Measurements from ENCODE around the gene ASPDH. TPM values are rescaled to one million over a fixed set of nuclear protein-coding genes. Genes with fewer than 3 reads are reported as not detected.

Gene ASPDH
- total and polyA plus RNA-seq, 2 donors (not counting 3 experiments of a cell fraction or from before 2014, with no cell fraction given) = not detected

- Histone ChIP-seq H3K4me1 (ENCODE audit: control insufficient read depth, extremely low read depth, insufficient read depth, low read length) (peaks cover 7% of the 10 kb centered on the region), H3K79me2 (ENCODE audit: control insufficient read depth, insufficient read depth, low read length) (peaks cover 7% of the 10 kb centered on the region), H3K27me3 (ENCODE audit: control insufficient read depth in 2 of 2, insufficient read depth in 2 of 2, low read length in 2 of 2) (no peaks in the 10 kb centered on the region), H3K9me1 (replicated peaks; ENCODE audit: control insufficient read depth, extremely low read depth, insufficient read depth, low read length) (no peaks in the 10 kb centered on the region), H3K9me3 (replicated peaks; ENCODE audit: control insufficient read depth, insufficient read depth, low read length) (no peaks in the 10 kb centered on the region), H3K4me2 (ENCODE audit: insufficient read depth, low read length) (no peak overlapping the region), H3K36me3 (ENCODE audit: control insufficient read depth in 2 of 2, extremely low read depth in 1 of 2, insufficient read depth in 2 of 2, low read length in 2 of 2) (peaks cover 0 to 32% of the 10 kb centered on the region in 2 experiments), H3K4me3 (replicated peaks in 1 of 3; ENCODE audit: insufficient read depth in 1 of 3, low read depth in 1 of 3, low read length in 3 of 3) (no peak overlapping the region), H3K9ac (replicated peaks; ENCODE audit: extremely low read depth, insufficient read depth, low read length) (no peak overlapping the region), H2AFZ (ENCODE audit: low read depth, low read length) (no peak overlapping the region), H4K20me1 (replicated peaks; ENCODE audit: control insufficient read depth, extremely low read depth, insufficient read depth, low read length) (no peaks in the 10 kb centered on the region), H3K27ac (ENCODE audit: insufficient read depth, low read depth, low read length) (no peak overlapping the region)
- dilution Hi-C loops (cut with MboI; ENCODE audit: extremely low pct_ligation_motif_present, low sequenced_read_pairs) = no loop called here
- FAIRE-seq (no peak), DNase-seq (ENCODE audit: low read depth, low spot score) (no peak)
- CTCF ChIA-PET = interaction anchor here (1.6 kb wide), 1 partner anchor 123 kb away, joined by 4 read pairs; no protein-coding TSS in a partner anchor
- BruUV-seq (replicated peaks) = no TSS peak
- intact Hi-C loops (cut with micrococcal nuclease) = no loop called here
- POLR2A ChIA-PET = no interaction called here
- TF ChIP-seq POLR2AphosphoS5 (IDR thresholded peaks at IDR 0.05; ENCODE audit: insufficient read depth, low read depth, low read length) = no peak
- TF ChIP-seq MYC (IDR thresholded peaks at IDR 0.05; ENCODE audit: low read depth, low read length) = no peak
- no peak for TF ChIP-seq POLR2A (IDR thresholded peaks at IDR 0.05; ENCODE audit: low read depth, low read length)
- TF ChIP-seq GATA2 (IDR thresholded peaks at IDR 0.05; ENCODE audit: insufficient read depth, insufficient read length, low read depth, low read length) = no peak
- no peak for TF ChIP-seq FOS (IDR thresholded peaks at IDR 0.05; ENCODE audit: borderline replicate concordance, insufficient read depth, low read length)
Measured at GRCh38 chr19:50480281-50481111, 33.2 kb downstream of the ASPDH start.

- no peak overlapping the region for H2AFZ ChIP-seq (ENCODE audit: low read depth, low read length)
- CTCF ChIA-PET = interaction anchor here (1.2 to 1.6 kb wide), 3 partner anchors 31 to 123 kb away, joined by 3 to 8 read pairs (median 4); partner anchors contain the start of gene JOSD2
Measured at GRCh38 chr19:50479761-50480251, 33.9 kb downstream of the ASPDH start.

More at GRCh38 chr19:50479761-50480251, 33.9 kb downstream of the ASPDH start:
- no peak overlapping the region for H3K4me3 ChIP-seq (replicated peaks in 1 of 3; ENCODE audit: insufficient read depth in 1 of 3, low read depth in 1 of 3, low read length in 3 of 3)
- no peaks in the 10 kb centered on the region for H4K20me1 ChIP-seq (replicated peaks; ENCODE audit: control insufficient read depth, extremely low read depth, insufficient read depth, low read length)
- H3K4me2 ChIP-seq (ENCODE audit: insufficient read depth, low read length) = no peak overlapping the region
- H3K9me3 ChIP-seq (replicated peaks; ENCODE audit: control insufficient read depth, insufficient read depth, low read length) = no peaks in the 10 kb centered on the region
- no peak overlapping the region for H3K27ac ChIP-seq (ENCODE audit: insufficient read depth, low read depth, low read length)
- intact Hi-C loops (cut with micrococcal nuclease) = loop anchor here (1.0 kb wide), 1 partner anchor 112 kb away; no protein-coding TSS in a partner anchor
- peaks cover 7% of the 10 kb centered on the region for H3K4me1 ChIP-seq (ENCODE audit: control insufficient read depth, extremely low read depth, insufficient read depth, low read length)
- peaks cover 0 to 32% of the 10 kb centered on the region in 2 experiments for H3K36me3 ChIP-seq (ENCODE audit: control insufficient read depth in 2 of 2, extremely low read depth in 1 of 2, insufficient read depth in 2 of 2, low read length in 2 of 2)
- no peak overlapping the region for H3K9ac ChIP-seq (replicated peaks; ENCODE audit: extremely low read depth, insufficient read depth, low read length)
- FAIRE-seq = no peak
- dilution Hi-C loops (cut with MboI; ENCODE audit: extremely low pct_ligation_motif_present, low sequenced_read_pairs) = no loop called here
- H3K27me3 ChIP-seq (ENCODE audit: control insufficient read depth in 2 of 2, insufficient read depth in 2 of 2, low read length in 2 of 2) = no peaks in the 10 kb centered on the region
- peaks cover 7% of the 10 kb centered on the region for H3K79me2 ChIP-seq (ENCODE audit: control insufficient read depth, insufficient read depth, low read length)
- no peak for DNase-seq (ENCODE audit: low read depth, low spot score)
- no TSS peak for BruUV-seq (replicated peaks)
- no peak for TF ChIP-seq CTCF (IDR thresholded peaks at IDR 0.05; ENCODE audit: extremely low read depth in 1 of 2, insufficient read depth in 1 of 2, low read depth in 1 of 2, low read length in 2 of 2)
- TF ChIP-seq JUN (IDR thresholded peaks at IDR 0.05; ENCODE audit: borderline replicate concordance, insufficient read depth, insufficient read length, low read depth) = no peak
- TF ChIP-seq FOS (IDR thresholded peaks at IDR 0.05; ENCODE audit: borderline replicate concordance, insufficient read depth, low read length) = no peak
- TF ChIP-seq POLR2A (IDR thresholded peaks at IDR 0.05; ENCODE audit: low read depth, low read length) = no peak
- no peak for TF ChIP-seq MYC (IDR thresholded peaks at IDR 0.05; ENCODE audit: low read depth, low read length)
- no peak for TF ChIP-seq MAX (IDR thresholded peaks at IDR 0.05; ENCODE audit: insufficient read depth, insufficient read length)
- TF ChIP-seq GATA2 (IDR thresholded peaks at IDR 0.05; ENCODE audit: insufficient read depth, insufficient read length, low read depth, low read length) = no peak
- POLR2A ChIA-PET = no interaction called here
- H3K9me1 ChIP-seq (replicated peaks; ENCODE audit: control insufficient read depth, extremely low read depth, insufficient read depth, low read length) = no peaks in the 10 kb centered on the region

Measured in endothelial cell of umbilical vein (primary cell).